H9 (cell line): ENCODE data around the gene ERC2. TPM values are rescaled to one million over a fixed set of nuclear protein-coding genes. Genes with fewer than 3 reads are reported as not detected.

ENCODE experiments used
- DNase-seq: peaks from one replicate; pipeline ENCODE4 v3.0.0-alpha.2; 2017
- H2AFZ ChIP-seq: one replicate; pipeline ENCODE4 v1.6.1; 2013; ENCODE audit warnings: mild to moderate bottlenecking, low read length, control low read depth, moderate library complexity
- H2AK5ac ChIP-seq: 2 replicates; pipeline ENCODE4 v1.6.1; 2013; ENCODE audit warnings: low read length, control low read depth, mixed read lengths; ENCODE audit not compliant: insufficient read length
- H2BK120ac ChIP-seq: one replicate; pipeline ENCODE4 v1.6.1; 2013; ENCODE audit warnings: low read depth, mild to moderate bottlenecking, low read length, control low read depth, inconsistent platforms; ENCODE audit not compliant: poor library complexity, severe bottlenecking
- H2BK12ac ChIP-seq: 2 replicates; pipeline ENCODE4 v1.6.1; 2013; ENCODE audit warnings: low read length, control low read depth, mixed read lengths, low read depth; ENCODE audit not compliant: insufficient read length
- H2BK15ac ChIP-seq: 2 replicates; pipeline ENCODE4 v1.6.1; 2013; ENCODE audit warnings: low read depth, low read length, control low read depth
- H2BK20ac ChIP-seq: one replicate; pipeline ENCODE4 v1.6.1; 2013; ENCODE audit warnings: low read depth, mild to moderate bottlenecking, low read length, control low read depth, inconsistent platforms; ENCODE audit not compliant: poor library complexity, severe bottlenecking
- H2BK5ac ChIP-seq: 2 replicates; pipeline ENCODE4 v1.6.1; 2013; ENCODE audit warnings: low read length, control low read depth, mixed read lengths; ENCODE audit not compliant: insufficient read length
- H3K14ac ChIP-seq: 2 replicates; pipeline ENCODE4 v1.6.1; 2013; ENCODE audit warnings: low read length, control low read depth; ENCODE audit not compliant: insufficient read depth
- H3K18ac ChIP-seq: 2 replicates; pipeline ENCODE4 v1.6.1; 2013; ENCODE audit warnings: low read depth, mild to moderate bottlenecking, mixed read lengths, low read length, control low read depth; ENCODE audit not compliant: insufficient read length
- H3K23ac ChIP-seq: 2 replicates; pipeline ENCODE4 v1.6.1; 2013; ENCODE audit warnings: low read length, control low read depth, mixed read lengths, low read depth; ENCODE audit not compliant: insufficient read length
- H3K23me2 ChIP-seq: 2 replicates; pipeline ENCODE4 v1.6.1; 2013; ENCODE audit warnings: low read depth, mild to moderate bottlenecking, mixed read lengths, low read length, control low read depth; ENCODE audit not compliant: insufficient read length, poor library complexity, severe bottlenecking
- H3K27ac ChIP-seq: 2 replicates; pipeline ENCODE4 v1.5.1; 2013; ENCODE audit warnings: low read length, control low read depth, mixed read lengths, low read depth; ENCODE audit not compliant: insufficient read length
- H3K27me3 ChIP-seq: 2 replicates; pipeline ENCODE4 v1.6.1; 2013; ENCODE audit warnings: low read length, control low read depth, inconsistent platforms; ENCODE audit not compliant: insufficient read depth
- H3K4ac ChIP-seq: 2 replicates; pipeline ENCODE4 v1.6.1; 2013; ENCODE audit warnings: low read depth, mild to moderate bottlenecking, control low read depth, inconsistent platforms, low read length, moderate library complexity
- H3K4me1 ChIP-seq: 2 replicates; pipeline ENCODE4 v1.6.1; 2013; ENCODE audit warnings: low read length, control low read depth, inconsistent platforms; ENCODE audit not compliant: insufficient read depth
- H3K4me2 ChIP-seq: 2 replicates; pipeline ENCODE4 v1.6.1; 2013; ENCODE audit warnings: low read length, control low read depth, mixed read lengths; ENCODE audit not compliant: insufficient read length, insufficient read depth
- H3K56ac ChIP-seq: 2 replicates; pipeline ENCODE4 v1.6.1; 2013; ENCODE audit warnings: low read depth, mild to moderate bottlenecking, mixed read lengths, low read length, control low read depth; ENCODE audit not compliant: insufficient read length
- H3K79me1 ChIP-seq: 2 replicates; pipeline ENCODE4 v1.6.1; 2013; ENCODE audit warnings: low read depth, mild to moderate bottlenecking, moderate library complexity, low read length, control low read depth, inconsistent platforms; ENCODE audit not compliant: insufficient read depth, poor library complexity, severe bottlenecking
- H3K79me2 ChIP-seq: 2 replicates; pipeline ENCODE4 v1.6.1; 2013; ENCODE audit warnings: low read length, control low read depth, inconsistent platforms; ENCODE audit not compliant: insufficient read depth
- H3K9ac ChIP-seq: 2 replicates; pipeline ENCODE4 v1.6.1; 2013; ENCODE audit warnings: low read length, control low read depth, mixed read lengths; ENCODE audit not compliant: insufficient read length; ENCODE audit errors: extremely low read depth
- H3K9me3 ChIP-seq: one replicate; pipeline ENCODE4 v1.6.1; 2013; ENCODE audit warnings: low read depth, low read length, inconsistent platforms; ENCODE audit not compliant: control insufficient read depth
- H3T11ph ChIP-seq: one replicate; pipeline ENCODE4 v1.6.1; 2013; ENCODE audit warnings: mild to moderate bottlenecking, low read length, control low read depth, inconsistent platforms
- H4K20me1 ChIP-seq: one replicate; pipeline ENCODE4 v1.6.1; 2013; ENCODE audit not compliant: control insufficient read depth, insufficient read length, insufficient read depth
- H4K5ac ChIP-seq: 2 replicates; pipeline ENCODE4 v1.6.1; 2013; ENCODE audit warnings: low read depth, mild to moderate bottlenecking, mixed read lengths, low read length, control low read depth; ENCODE audit not compliant: insufficient read length
- H4K8ac ChIP-seq: replicated peaks from 2 replicates; pipeline ENCODE4 v1.6.1; 2013; ENCODE audit warnings: low read length, control low read depth, mixed read lengths, low read depth; ENCODE audit not compliant: insufficient read length
- H4K91ac ChIP-seq: 2 replicates; pipeline ENCODE4 v1.6.1; 2013; ENCODE audit warnings: low read depth, mild to moderate bottlenecking, moderate library complexity, mixed read lengths, low read length, control low read depth; ENCODE audit not compliant: insufficient read length
- H3K27ac Mint-ChIP-seq, 3 experiments: 2 replicates in 2 of 3; 3 replicates in 1 of 3; pipeline ENCODE4 v1.8.0; 2020 to 2021; ENCODE audit warnings: mixed read lengths in 3 of 3, mild to moderate bottlenecking in 1 of 3, moderate library complexity in 1 of 3
- H3K27me3 Mint-ChIP-seq: 2 replicates; pipeline ENCODE4 v1.8.0; 2021; ENCODE audit warnings: low read depth, mild to moderate bottlenecking, moderate library complexity, mixed read lengths
- H3K36me3 Mint-ChIP-seq, 3 experiments: 2 replicates in 2 of 3; 3 replicates in 1 of 3; pipeline ENCODE4 v1.8.0; 2020 to 2021; ENCODE audit warnings: low read depth in 3 of 3, mixed read lengths in 3 of 3; ENCODE audit not compliant: insufficient read depth in 1 of 3
- H3K4me1 Mint-ChIP-seq, 2 experiments: 2 replicates each; pipeline ENCODE4 v1.8.0; 2020; ENCODE audit warnings: mixed read lengths in 2 of 2
- H3K4me3 Mint-ChIP-seq, 2 experiments: 2 replicates in 1 of 2; 3 replicates in 1 of 2; pipeline ENCODE4 v1.8.0; 2020 to 2021; ENCODE audit warnings: mild to moderate bottlenecking in 2 of 2, mixed read lengths in 2 of 2, moderate library complexity in 1 of 2
- H3K9me3 Mint-ChIP-seq, 2 experiments: 2 replicates in 1 of 2; 3 replicates in 1 of 2; pipeline ENCODE4 v1.8.0; 2020; ENCODE audit warnings: mild to moderate bottlenecking in 2 of 2, mixed read lengths in 2 of 2, moderate library complexity in 1 of 2
- CTCF ChIP-seq: fragments of 200-600 bp; sonication (generic); conservative IDR thresholded peaks from 3 replicates; pipeline ENCODE4 v1.8.0; 2021; ENCODE audit warnings: antibody characterized with exemption, mild to moderate bottlenecking
- WGBS: extraction: QIAGEN DNeasy Blood & Tissue Kit; methylation state at CpG from one replicate; pipeline ENCODE4 v1.1.7; 2013; ENCODE audit warnings: missing lambda C conversion rate, low lambda C conversion rate, mixed read lengths; ENCODE audit not compliant: insufficient read length; ENCODE audit errors: extremely low coverage; 5-methylcytosine and 5-hydroxymethylcytosine counted together
- total RNA-seq: library from RNA; stranded (reverse); gene quantifications from 2 replicates; pipeline ENCODE4 v1.2.1, GENCODE V29; 2021

The ERC2 gene
- total RNA-seq, 1 experiment from 2014 or later = 15.4 TPM

GRCh38 chr3:56443372-56443771 lies 24.9 kb downstream of the ERC2 start:
- Histone ChIP-seq H2AFZ (no peak overlapping the region), H3K9me3 (no peaks in the 10 kb centered on the region), H2AK5ac (no peak overlapping the region), H3K4ac (no peak overlapping the region), H3K9ac (no peak overlapping the region), H2BK5ac (no peak overlapping the region), H3K18ac (no peak overlapping the region), H3T11ph (no peak overlapping the region), H3K14ac (no peak overlapping the region), H2BK15ac (no peak overlapping the region), H3K27ac (no peak overlapping the region), H2BK12ac (no peak overlapping the region), H3K23me2 (no peaks in the 10 kb centered on the region), H3K56ac (no peak overlapping the region), H3K27me3 (no peaks in the 10 kb centered on the region), H3K4me2 (no peak overlapping the region), H4K91ac (no peak overlapping the region), H4K20me1 (peaks cover 3% of the 10 kb centered on the region), H2BK120ac (no peak overlapping the region), H3K23ac (no peak overlapping the region), H3K79me2 (no peaks in the 10 kb centered on the region), H4K5ac (no peak overlapping the region), H3K79me1 (no peaks in the 10 kb centered on the region), H4K8ac (no peak overlapping the region), H3K4me1 (no peaks in the 10 kb centered on the region), H2BK20ac (no peak overlapping the region)
- no peak for TF ChIP-seq CTCF
- Mint-ChIP-seq H3K4me3 (no peak overlapping the region), H3K36me3 (peaks cover 3 to 7% (median 4%) of the 10 kb centered on the region in 3 experiments; a peak in 6 of 7 replicates), H3K9me3 (peaks cover 3 to 8% of the 10 kb centered on the region in 2 experiments), H3K4me1 (peaks cover 11 to 12% of the 10 kb centered on the region in 2 experiments), H3K27me3 (no peaks in the 10 kb centered on the region), H3K27ac (no peak overlapping the region; a peak in 1 of 7 replicates)
- DNase-seq = no peak
- WGBS = no CpG with 5 or more reads among the region's 3 CpGs
